Stimulated activated CD4-positive, alpha-beta T cell treated with anti-CD3 and anti-CD28 coated beads, Interleukin-1b, Interleukin-23, amount 100 ng/mL, for 48 hours (primary cell): Measurements from ENCODE around the gene VEGFA.

Source experiments
- DNase-seq: peaks from one replicate; pipeline ENCODE4 v3.0.0-alpha.2; 2020

The VEGFA gene

DNA sequence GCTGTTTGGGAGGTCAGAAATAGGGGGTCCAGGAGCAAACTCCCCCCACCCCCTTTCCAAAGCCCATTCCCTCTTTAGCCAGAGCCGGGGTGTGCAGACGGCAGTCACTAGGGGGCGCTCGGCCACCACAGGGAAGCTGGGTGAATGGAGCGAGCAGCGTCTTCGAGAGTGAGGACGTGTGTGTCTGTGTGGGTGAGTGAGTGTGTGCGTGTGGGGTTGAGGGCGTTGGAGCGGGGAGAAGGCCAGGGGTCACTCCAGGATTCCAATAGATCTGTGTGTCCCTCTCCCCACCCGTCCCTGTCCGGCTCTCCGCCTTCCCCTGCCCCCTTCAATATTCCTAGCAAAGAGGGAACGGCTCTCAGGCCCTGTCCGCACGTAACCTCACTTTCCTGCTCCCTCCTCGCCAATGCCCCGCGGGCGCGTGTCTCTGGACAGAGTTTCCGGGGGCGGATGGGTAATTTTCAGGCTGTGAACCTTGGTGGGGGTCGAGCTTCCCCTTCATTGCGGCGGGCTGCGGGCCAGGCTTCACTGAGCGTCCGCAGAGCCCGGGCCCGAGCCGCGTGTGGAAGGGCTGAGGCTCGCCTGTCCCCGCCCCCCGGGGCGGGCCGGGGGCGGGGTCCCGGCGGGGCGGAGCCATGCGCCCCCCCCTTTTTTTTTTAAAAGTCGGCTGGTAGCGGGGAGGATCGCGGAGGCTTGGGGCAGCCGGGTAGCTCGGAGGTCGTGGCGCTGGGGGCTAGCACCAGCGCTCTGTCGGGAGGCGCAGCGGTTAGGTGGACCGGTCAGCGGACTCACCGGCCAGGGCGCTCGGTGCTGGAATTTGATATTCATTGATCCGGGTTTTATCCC, at the start of gene VEGFA:
VEGFA (plus strand) TSS at position 686 of the 846 bp plus-strand sequence.
- peak; percentile 86 for DNase-seq

DNA sequence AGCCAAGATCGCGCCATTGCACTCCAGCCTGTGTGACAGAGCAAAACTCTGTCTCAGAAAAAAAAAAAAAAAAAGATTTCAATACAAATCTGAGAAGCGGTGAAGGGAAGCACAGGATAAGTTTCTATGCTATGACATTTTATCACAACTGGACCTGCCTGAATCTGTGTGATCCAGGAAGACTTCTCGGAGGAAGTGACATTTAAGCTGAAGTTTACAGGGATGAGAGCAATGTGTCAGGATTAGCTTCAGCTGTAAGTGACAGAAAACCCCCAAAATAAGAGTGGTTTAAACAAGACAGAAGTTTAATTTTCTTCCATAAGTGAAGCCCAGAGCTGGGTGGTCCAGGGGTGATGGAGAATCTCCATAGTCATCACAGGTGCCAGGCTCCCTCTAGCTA, 49.0 kb upstream of the VEGFA start:
- no peak for DNase-seq

DNA sequence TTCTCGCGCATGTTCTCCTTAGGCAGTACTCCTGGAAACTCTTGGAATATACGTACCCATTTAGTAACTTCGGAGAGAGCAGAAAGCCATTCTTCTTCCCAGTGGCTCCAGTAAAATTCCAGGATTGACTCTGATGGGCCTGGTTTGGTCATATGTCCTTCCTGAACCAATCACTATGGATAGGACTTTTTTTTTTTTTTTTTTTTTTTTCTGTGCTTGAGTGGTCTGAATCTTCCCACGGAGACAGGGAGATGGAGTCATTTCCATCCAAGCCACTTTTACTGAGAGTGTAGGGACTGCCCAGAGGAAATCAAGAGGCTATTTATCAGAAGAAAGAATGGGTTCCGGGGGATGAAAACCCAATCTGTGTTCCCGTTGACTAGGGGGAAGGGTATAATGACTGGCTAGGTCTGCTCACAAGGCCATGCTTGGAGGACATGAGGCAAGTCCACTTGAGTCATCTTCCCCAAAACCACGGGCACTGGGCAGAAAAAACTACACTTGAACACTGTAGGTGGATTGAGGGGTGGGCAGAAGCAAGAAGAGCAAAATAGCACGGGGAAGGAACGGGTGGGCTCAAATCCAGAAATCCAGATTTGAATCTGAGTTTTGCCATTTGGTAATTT, 47.0 kb upstream of the VEGFA start:
- no peak for DNase-seq

DNA sequence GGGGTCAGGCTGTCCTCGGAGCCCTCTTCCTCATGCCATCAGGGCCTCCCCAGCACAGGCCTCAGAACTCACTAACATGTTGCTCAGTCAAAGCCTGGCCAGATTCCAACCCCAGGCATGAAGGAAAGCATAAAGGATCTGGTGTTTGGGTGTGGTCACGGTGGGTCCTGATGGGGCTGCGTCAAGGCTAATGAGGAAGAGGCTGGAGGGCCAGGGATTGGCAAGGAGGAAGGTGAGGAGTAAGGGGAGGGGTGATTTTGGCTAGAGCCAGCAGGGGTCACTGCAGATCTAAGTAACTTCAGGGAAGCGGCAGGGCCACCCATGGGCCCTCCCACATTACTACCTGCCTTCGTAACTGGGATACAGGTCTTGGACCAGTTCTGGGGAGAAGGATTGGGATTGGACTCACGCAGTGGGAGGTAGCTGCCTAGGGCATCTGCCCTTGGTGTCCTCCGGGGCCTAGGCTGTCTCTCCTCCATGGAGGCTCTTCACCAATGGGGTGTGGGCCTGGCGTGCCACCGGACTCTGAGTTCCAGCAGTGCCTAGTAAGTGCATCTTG, 46.2 kb upstream of the VEGFA start:
- DNase-seq: peak; percentile 74

DNA sequence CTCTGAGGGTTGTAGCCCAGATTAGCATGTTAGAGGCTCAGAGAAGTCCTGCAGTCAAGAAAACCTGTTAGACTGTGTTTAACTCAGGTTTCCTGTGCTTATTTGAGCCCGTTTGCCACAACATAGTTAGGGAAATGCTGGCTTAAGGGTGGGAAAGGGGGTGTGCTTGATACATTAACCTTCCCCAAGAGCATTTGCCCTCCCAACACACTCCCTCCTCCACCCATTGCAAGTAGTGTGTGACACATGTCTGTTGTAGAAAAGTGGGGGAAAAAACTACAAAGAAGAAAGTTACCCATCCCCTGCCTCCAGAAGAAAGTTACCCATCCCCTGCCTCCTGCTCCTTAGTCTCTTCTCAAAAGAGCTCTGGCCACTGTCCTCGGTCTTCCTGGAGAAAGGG, 45.7 kb upstream of the VEGFA start:
- DNase-seq: no peak

DNA sequence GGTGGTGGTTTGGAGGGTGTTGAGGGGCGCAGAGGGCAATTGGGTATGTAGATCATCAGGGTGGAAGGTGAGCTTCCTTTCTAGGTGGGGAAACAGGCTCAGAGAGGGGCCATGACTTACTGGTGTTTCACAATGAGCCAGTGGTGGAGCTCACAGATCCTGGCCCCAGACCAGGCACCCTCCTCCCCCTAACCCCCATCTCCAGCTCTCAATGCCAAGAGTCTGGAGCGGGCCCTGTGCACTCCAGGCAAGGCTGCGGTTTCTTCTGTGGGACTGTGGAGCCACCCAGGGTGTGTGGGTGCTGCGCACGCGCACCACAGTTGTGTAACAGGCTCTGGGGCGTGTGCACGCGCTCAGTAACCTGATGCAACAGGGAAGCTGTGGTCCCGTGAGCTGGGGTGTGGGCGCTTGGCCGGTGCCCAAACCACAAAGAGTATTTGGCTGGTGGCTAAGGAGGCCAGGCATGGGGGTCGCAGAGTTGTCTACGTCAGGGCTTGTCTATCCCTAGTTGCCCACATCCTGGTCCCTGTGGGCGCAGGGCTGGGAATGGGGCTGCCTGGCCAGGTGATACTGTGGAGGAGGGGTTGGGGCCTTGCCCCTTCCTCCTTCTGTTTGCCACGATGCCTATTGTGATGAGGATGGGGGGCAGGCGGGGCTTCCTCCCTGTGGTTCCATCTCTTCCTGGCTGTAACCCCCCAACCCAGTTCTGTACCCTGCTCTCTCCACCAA, 44.9 kb upstream of the VEGFA start:
- peak; percentile 85 for DNase-seq

DNA sequence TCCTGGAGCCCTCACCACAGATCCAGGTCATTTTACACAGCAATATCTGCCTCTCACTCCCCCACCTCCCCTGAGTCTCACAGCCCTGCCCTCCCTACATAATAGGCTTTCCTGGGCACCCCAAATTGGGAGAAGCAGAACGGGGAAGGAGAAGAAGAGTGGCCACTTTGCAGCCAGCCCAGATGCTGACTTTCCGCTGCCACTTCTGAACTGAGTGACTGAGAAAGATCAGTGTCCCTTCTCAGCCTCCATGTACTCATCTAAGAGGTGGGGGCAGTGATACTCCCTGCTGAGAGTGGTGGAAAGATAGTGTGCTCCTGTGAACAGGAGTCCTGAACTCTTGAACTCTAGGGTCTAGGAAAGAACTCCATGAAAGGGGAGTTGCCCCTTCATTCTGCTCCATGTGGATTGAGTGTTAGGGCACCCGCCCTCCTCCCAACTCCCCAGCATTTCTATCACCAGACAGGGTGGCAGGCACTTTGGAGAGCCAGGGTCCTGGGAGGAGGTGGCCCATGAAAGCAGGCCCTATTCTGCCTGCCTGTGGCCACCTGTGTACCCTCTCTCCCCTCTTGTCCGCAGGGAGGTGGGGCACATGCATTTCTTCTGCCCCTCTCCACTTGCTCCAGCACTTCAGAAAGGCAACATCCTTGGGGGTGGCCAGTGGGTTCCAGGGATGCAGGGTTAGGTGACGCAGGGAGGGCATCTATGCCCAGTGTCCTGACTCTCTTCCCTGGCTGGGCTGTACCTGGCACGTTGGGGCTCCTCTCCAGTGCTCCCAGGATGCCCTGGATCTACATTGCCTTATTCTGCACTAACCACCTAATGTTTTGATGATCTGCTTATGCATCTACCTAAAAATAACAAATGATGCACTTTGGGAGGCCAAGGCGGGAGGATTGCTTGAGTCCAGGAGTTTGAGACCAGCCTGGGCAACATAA, 44.1 kb upstream of the VEGFA start:
- no peak for DNase-seq

DNA sequence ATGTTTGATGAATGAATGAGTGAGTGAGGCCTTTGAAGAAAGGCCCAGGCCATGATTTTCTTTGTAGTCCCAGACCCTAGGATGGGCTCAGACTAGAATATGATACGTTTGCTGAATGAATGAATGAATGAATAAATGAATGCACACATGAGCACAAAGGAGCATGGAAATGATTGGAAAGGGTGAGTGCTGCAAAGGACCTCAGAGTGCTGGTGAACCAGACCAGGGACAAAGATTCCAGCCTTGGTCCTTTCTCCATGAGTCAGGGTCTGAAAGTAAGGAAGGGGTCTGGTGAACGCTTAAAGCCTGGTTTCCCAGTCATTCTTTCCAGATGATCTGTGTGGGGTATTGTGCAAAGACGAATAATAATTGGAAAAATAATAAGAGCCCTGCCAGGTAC, 42.4 kb upstream of the VEGFA start:
- DNase-seq: no peak

DNA sequence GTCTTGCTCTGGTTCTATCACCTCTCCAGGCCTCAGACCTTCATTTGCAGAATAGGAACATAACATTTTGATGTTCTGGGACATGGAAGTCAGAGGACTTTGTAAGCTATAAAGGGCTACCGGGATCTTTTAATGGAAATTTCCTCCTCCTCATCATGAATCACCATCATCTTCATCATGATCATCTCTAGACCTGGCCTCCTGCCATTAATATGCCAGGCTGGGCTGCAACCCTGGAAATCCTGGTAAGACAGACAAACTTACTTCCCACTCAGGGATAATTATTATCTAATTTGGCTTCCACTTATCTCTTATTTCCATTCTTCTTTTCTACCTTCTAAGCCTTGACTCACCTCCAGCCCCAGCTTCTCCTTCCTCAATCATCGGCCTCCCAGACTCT, 41.4 kb upstream of the VEGFA start:
- no peak for DNase-seq

DNA sequence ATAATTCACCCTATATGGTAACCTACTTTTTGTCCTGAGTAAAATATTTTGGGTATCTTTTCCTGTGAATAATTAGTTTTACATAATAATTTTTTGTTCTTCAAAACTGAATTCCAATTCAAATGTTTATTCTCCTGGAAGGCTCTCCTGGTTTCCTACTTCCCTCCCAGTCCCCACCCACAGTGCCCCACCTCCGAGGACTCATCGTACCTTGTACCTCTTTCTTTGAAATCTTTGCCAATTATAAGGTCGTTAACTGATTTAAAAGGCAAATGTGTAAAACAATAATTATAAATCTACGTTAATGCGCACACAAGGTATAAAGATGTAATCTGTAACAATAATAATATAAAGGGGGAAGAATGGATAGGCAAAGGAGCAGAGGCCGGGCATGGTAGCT, 40.5 kb upstream of the VEGFA start:
- no peak for DNase-seq

DNA sequence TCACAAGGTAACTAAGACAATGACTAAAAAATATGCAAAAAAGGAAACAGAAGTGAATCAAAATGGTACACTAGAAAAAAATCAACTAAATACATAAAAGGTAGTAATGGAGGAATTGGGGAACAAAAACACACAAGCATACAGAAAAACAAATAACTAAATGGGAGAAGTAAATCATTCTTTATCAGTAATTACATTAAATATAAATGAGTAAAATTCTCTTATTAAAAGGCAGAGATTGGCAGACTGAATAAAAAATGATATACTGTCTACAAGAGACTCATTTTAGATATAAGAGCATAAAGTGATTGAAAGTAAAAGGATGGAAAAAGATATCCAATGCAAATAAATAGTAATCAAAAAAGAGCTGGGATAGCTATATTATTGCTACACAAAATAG, 39.4 kb upstream of the VEGFA start:
- DNase-seq: no peak

DNA sequence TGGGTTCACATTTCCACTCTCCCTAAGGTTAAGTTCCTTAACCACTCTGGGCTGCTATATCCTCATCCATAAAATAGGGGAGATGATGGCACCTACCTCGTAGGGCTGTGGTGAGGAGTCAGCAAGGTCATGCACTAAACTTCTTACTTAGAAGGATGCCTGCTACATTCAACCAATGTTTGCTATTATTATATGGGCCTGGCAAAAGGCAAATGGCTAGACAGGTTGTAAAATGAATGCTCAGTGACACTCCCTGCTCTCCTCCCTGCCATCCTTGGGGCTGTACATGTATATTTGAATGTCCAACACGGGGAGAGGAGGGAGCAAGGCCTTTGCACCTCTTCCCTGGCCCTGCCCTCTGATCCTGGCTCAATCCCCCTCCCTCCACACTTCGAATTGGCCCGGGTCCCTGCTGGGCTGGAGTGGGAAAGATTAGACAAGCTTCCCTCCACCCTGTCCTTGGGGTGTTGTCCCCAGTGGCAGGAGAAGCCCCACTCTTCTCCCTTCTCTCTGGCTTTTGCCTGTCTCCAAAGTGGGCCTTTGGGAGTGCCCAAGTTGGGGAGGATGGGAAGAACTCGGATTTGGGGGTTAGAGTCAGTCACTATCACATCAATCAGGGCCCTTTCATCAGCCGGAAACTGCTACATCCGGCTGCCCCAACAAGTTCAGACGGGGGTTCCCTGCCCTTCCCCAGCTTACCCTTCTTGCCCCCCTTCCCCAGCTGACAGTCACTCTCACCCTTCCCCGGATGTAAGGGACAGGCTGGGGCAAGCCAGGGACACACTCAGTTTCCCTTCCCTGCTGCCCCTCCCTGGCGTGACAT, 36.3 kb upstream of the VEGFA start:
- peak; percentile 34 for DNase-seq

DNA sequence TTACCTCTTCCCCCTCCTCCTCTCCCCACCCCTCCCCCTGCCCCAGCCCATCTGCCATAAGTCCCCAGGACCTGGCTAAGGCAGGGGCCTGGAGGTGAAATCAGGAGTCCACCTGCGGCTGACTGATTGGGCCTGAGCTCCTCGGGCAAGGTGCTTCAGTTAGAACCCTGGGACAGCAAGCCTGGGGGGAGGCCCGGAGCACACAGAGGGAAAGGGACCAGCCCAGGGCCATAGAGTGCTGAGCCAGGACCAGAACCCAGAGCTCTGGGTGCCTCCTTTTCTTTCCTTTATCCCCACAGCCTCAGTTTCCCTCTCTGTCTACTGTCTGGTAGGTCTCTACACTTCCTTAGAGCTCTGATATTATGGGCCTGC, 35.7 kb upstream of the VEGFA start:
- DNase-seq: no peak

DNA sequence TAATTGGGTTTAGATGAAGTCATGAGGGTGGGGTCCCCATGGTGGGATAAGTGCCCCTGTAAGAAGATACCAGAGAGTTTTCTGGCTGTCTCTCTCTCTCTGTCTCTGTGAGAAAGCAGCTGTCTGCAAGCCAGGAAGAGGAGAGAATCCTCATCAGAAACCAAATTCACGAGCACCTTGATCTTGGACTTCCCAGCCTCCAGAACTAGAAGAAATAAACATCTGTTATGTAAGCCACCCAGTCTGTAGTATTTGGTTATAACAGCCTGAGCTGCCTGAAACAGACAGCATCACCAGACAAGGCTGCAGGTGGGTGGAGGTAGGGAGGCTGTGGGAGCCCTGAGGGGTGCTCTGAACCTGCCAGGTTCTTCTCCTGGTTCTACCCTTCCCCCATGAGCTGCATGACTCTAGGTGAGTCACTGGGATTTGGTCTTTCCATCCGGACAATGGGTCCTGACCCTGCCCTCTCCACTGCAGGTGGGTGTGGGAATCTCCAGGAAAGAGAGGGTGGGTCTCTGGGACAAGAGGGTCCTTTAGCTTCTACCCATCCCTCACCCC, 34.3 kb upstream of the VEGFA start:
- no peak for DNase-seq

DNA sequence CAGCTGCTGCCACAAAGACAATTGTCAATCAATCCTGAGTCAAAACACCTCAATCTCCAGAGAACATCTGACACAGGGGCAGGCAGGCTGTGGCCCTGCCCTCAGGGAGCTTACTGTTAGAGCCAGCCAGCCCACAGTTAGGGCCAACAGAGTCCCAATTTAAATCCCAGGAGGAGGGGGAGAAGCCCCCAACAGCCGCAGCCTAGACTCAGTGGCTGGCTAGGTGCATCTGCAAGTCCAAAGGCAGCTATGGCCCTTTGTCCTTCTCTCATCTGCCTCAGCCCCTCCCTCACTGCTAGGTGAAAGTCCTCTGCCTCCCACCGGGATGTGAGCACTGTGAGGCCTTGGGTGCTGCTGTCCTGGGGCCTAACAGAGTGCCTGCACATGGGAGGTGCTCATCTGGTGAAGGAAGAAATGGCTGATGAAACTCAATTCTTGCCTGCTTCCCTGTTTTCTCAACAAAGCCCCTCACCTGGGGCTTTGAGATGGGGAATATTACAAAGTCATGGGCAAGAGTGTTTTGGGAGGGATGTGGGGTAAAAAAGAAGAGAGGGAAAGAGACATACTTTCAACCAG, 33.7 kb upstream of the VEGFA start:
- DNase-seq: no peak

DNA sequence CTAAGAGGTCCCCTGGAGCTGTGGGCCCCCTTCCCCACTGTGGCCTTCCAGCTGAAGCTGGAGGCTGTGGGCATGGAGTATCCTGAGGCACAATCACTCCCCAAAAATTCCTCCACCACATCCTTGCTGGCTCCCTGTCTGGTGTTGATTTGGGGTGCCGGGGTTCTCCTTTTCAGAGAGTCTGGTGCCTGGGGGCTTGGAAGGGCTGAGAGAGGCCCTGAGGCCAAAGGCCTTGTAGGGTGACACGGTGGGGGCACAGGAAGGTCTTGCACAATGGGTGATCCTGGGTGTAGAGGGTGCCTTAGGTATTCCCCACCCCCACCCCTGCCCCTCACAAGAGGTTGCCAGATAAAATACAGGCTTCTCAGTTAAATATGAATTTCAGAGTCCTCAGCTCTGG, 33.2 kb upstream of the VEGFA start:
- DNase-seq: no peak

DNA sequence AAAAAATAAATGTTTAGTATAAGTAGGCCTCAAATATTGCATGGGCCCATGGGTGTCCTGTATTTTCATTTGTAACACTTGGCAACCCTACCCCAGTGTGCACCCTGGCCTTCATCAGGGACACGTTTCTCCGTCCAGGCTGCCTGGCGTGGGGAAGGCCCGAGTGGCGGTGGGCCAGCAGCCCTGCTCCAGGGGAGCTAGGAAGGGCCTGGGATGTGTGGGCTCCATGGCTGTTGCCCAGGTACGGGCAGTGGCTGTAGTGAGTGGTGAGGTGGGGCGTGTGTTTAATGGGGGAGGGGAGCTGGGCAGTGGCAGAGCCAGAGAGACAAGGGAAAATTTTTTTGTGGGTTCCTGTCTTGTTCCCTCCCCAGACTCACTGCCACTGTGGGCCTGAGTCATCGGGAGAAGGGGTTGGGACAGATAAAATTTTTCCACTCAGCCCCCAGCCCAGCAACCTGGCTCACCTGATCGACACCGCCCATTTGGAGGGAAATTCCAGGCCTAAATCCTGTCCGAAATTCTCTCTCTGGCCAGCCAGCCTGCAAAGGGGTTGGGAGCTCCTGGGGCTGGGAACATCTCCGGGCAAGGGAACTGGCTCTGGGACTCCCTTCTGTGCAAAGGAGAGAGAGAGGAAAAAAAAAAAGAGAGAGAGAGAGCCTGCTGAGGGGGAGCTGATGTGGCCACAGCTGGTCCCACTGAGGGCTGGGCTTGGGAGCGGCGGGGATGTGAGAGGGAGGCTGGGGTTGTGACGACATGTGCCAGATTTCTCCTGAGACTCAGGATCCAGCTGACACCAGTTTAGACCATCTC, 32.5 kb upstream of the VEGFA start:
- DNase-seq: no peak

DNA sequence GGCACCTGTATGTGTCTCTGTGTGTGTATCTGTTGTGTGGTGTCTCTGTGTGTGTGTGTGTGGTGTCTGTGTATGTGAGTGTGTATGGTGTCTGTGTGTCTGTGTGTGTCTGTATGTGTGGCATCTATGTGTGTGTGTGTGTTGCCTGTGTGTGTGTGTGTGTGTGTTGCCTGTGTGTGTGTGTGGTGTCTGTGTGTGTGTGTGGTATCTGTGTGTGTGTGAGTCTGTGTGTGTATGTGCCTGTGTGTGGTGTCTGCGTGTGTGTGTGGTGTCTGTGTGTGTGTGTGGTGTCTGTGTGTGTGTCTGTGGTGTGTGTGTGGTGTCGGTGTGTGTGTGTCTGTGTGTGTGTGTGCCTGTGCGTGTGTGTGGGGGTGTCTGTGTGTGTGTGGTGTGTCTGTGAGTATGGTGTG, 31.7 kb upstream of the VEGFA start:
- DNase-seq: no peak

DNA sequence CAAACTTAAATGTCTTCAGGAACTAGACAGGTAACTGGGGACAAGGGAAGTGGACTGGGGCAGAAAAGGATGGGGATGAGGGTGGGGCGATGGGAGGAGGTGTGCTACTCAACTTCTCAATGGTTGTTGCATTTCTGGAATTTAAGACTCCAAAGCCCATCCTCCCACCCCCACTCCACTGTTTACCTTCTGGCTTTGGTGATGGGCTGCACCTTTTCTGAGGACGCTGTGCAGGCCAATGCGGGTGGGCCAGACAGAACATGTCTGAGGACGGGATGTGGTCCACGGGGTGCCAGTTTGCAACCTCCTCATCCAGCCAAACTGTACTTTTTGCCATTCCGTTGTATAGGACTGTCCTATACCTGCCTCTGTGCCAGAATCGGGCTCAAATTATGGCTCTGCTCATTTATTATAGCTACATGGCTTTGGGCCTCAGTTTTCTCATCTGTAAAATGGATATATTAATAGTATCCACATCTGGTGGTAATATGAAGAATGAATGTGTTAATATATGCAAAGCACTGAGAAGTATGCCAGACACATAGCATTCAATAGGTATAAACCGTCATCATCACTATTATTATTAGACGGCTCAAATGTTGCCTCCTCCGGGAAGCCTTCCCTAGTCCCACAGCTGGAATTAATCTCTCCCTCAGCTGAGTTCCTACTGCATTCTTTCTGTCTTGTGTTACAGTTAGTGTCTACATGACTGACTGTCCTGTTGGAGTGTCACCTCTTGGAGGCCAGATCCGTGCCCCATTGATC, 31.0 kb upstream of the VEGFA start:
- no peak for DNase-seq
